ENCODE measurements around the gene SPAG7.
"Not testable (repeated sequence)": the region's sequence is repeated elsewhere in the genome, so short reads cannot be mapped to it uniquely, and the experiment has no call there.

Gene SPAG7

DNA sequence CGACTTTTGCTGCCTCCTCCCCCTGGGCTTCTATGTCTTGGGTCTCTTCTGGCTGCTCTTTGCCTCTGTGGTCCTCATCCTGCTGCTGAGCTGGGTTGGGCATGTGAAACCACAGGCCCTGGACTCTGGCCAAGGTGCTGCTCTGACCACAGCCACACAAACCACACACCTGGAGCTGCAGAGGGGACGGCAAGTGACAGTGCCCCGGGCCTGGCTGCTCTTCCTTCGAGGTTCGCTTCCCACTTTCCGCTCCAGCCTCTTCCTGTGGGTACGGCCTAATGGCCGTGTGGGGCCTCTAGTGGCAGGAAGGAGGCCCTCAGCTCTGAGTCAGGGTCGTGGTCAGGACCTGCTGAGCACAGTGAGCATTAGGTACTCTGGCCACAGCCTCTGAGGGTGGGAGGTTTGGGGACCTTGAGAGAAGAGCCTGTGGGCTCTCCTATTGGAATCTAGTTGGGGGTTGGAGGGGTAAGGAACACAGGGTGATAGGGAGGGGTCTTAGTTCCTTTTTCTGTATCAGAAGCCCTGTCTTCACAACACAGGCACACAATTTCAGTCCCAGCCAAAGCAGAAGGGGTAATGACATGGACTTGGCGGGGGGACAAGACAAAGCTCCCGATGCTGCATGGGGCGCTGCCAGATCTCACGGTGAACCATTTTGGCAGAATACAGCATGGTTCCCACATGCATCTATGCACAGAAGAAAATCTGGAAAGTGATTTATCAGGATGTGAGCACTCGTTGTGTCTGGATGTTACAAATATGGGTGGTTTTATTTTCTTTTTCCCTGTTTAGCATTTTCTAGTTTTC is 33.2 kb downstream of the SPAG7 start:
- peak; percentile 19; the same call in 1 of the 2 replicates for TF ChIP-seq CTCF (conservative IDR thresholded peaks at IDR 0.05)
- H3K27ac ChIP-seq = no peak overlapping the region

DNA sequence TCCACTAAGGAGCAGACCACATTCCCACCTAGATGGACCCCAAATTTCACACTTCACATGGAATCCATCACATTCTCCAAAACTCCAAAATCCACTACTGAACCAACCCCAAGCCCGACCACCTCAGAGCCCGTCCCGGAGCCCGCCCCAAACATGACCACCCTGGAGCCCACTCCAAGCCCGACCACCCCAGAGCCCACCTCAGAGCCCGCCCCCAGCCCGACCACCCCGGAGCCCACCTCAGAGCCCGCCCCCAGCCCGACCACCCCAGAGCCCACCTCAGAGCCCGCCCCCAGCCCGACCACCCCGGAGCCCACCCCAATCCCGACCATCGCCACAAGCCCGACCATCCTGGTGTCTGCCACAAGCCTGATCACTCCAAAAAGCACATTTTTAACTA is 34.0 kb downstream of the SPAG7 start:
- H3K27ac ChIP-seq = no peak overlapping the region
- no peak for TF ChIP-seq CTCF (conservative IDR thresholded peaks at IDR 0.05)

DNA sequence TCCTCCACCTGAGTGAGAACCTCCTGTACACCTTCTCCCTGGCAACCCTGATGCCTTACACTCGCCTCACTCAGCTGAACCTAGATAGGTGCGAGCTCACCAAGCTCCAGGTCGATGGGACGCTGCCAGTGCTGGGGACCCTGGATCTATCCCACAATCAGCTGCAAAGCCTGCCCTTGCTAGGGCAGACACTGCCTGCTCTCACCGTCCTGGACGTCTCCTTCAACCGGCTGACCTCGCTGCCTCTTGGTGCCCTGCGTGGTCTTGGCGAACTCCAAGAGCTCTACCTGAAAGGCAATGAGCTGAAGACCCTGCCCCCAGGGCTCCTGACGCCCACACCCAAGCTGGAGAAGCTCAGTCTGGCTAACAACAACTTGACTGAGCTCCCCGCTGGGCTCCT is 34.9 kb downstream of the SPAG7 start:
- TF ChIP-seq CTCF (conservative IDR thresholded peaks at IDR 0.05) = no peak
- no peak overlapping the region for H3K27ac ChIP-seq

DNA sequence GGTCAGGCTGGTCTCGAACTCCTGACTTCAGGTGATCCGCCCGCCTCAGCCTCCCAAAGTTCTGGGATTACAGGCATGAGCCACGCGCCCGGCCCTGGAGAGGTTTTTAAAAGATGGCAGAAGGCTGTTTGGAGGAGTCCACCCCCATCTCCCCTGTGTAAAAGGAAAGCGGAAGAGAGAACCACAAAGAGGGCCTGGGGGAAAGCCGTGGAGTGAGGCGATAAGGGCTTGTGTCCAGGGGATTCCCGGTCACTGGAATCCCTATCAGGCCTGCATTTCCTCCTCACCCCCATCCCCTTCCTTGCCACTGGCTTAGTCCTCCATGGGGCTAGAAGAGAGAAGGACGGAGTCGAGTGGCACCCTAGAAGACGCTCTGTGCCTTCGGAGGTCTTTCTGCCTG is 35.7 kb downstream of the SPAG7 start, which contains the start of gene GP1BA:
TSS of gene GP1BA (plus strand) at position 315 of the 400 bp plus-strand sequence. CDS start 328 bp downstream, outside the sequence.
- H3K27ac ChIP-seq = no peak within 1 kb of the TSS
- no peak for TF ChIP-seq CTCF (conservative IDR thresholded peaks at IDR 0.05)

DNA sequence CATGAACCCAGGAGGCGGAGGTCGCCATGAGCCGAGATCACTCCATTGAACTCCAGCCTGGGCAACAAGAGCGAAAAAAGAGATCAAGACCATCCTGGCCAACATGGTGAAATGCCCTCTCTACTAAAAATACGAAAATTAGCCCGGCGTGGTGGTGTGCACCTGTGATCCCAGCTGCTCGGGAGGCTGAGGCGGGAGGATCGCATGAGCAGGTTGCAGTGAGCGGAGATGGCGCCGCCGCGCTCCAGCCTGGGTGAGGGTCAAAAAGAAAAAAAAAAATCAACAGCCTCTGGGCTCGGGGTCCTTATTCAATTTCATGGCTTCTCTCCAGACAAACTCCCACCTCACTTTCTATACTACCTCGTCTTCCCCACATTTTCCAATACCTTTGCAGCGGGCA is 38.7 kb downstream of the SPAG7 start:
- no peak overlapping the region for H3K27ac ChIP-seq
- TF ChIP-seq CTCF (conservative IDR thresholded peaks at IDR 0.05) = no peak

DNA sequence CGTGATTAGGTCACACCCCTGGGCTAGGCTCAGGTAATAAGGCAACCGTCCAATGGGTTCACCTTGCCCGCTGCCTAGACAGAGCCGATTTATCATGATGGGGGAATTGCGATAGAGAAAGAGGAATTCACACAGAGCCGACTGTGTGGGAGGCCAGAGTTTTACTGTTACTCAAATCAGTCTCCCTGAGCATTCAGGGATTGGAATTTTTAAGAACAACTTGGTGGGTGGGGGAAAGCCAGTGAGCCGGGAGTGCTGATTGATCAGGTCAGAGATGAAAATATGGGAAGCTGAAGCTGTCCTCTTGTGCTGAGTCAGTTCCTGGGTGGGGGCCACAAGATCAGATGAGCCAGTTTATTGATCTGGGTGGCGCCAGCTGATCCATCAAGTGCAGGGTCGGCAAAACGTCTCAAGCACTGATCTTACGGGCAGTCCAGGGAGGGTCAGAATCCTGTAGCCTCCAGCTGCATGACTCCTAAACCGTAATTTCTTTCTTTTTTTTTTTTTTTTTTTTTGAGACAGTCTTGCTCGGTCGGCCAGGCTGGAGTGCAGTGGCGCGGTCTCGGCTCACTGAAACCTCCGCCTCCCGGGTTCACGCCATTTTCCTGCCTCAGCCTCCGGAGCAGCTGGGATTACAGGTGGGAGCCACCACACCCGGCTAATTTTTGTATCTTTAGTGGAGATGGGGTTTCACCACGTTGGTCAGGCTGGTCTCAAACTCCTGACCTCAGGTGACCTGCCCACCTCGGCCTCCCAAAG is 40.9 kb downstream of the SPAG7 start:
- H3K27ac ChIP-seq = not testable (repeated sequence)

DNA sequence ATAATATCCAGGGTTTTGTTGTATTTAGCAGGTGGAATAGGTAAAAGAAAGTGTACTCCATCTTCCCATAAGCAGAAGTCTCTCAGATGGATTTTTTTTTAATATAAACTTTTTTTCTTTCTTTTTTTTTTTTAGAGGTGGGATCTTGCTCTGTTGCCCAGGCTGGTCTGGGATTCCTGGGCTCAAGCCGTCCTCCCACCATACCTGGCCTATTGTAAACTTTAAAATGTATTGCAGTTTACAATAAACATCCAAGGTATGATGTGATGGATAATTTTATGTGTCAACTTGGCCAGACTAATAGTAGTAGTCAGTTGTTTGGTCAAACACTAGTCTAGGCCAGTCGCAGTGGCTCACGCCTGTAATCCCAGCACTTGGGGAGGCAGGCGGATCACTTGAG is 46.3 kb downstream of the SPAG7 start:
- H3K27ac ChIP-seq = no peak overlapping the region

More for the DNA sequence above, 46.3 kb downstream of the SPAG7 start:
- TF ChIP-seq CTCF (conservative IDR thresholded peaks at IDR 0.05) = no peak

Data from VCaP (cell line).